ENCODE data around the gene MSANTD2. TPM values are rescaled to one million over a fixed set of nuclear protein-coding genes. Genes with fewer than 3 reads are reported as not detected.
A peak's percentile ranks its signal among the peaks of the same experiment; 100 is the strongest.

The MSANTD2 gene
- total RNA-seq (10 to 100 TPM; 11.3 to 19.1 TPM), polyA plus RNA-seq (ENCODE audit: insufficient read depth, low read depth, low replicate concordance) (7.4 TPM)
- long read RNA-seq, donor 1, partial matches to known transcripts, result 0 of 6 reads
- long read RNA-seq, donor 1, other reads (novel, unspliced or antisense), result 0 of 6 reads
- long read RNA-seq, donor 2, partial matches to known transcripts, result 0 of 4 reads
- long read RNA-seq, donor 2, other reads (novel, unspliced or antisense), result 0 of 4 reads

DNA sequence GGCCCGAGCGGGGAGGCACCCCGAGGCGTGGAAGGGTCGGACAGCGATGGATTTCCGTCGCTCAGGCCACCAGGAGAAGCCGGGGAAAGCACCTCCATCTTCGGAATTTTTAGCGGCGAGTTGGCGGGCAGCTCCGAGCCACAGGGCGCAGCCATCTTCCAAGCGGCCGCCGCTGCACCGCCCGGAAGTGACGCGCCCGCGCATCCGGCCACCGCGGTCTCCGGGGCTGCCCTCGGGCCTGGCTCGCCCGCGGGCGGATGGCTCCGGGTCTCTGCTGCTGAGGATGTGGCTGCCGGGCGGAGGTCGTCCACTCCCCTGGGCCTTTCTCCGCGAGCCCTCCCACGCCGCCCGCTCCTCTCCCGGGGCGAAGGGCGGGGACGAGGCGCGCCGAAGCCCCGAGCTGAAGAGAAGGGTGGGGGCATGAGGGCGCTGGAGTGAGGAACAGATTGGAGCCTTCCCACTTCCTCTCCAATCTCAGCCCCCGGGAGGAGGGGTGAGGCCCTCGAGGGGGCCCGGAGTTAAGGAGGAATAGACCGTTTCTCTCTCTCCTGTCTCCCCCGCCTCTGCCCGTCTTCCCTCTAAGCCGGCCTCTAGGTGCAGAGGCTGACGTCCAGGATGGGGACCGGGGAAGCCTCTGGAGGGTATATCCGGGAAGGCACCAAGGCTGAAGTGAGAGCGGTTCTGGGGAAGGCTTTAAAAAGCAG, at the start of gene MSANTD2:
TSS of gene MSANTD2 (minus strand) at position 181 of the 704 bp plus-strand sequence. CDS start at position 155, 26 bp downstream.
- peaks cover 9% of the 10 kb centered on the region for H3K4me1 ChIP-seq
- peak within 1 kb of the TSS; percentile 95 to 99 for H3K27ac ChIP-seq
- no peaks in the 10 kb centered on the region for H3K36me3 ChIP-seq (ENCODE audit: low read depth, missing control alignments)
- intact Hi-C loops (cut with DNase I; ENCODE audit: low total_unique reads), result no loop called here
- peak; percentile 87 for DNase-seq
- H3K4me3 ChIP-seq, result peak within 1 kb of the TSS; percentile 91 to 98
- TF ChIP-seq POLR2A (IDR thresholded peaks at IDR 0.05), result no peak
- TF ChIP-seq, protein P1, sequence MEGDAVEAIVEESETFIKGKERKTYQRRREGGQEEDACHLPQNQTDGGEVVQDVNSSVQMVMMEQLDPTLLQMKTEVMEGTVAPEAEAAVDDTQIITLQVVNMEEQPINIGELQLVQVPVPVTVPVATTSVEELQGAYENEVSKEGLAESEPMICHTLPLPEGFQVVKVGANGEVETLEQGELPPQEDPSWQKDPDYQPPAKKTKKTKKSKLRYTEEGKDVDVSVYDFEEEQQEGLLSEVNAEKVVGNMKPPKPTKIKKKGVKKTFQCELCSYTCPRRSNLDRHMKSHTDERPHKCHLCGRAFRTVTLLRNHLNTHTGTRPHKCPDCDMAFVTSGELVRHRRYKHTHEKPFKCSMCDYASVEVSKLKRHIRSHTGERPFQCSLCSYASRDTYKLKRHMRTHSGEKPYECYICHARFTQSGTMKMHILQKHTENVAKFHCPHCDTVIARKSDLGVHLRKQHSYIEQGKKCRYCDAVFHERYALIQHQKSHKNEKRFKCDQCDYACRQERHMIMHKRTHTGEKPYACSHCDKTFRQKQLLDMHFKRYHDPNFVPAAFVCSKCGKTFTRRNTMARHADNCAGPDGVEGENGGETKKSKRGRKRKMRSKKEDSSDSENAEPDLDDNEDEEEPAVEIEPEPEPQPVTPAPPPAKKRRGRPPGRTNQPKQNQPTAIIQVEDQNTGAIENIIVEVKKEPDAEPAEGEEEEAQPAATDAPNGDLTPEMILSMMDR (IDR thresholded peaks at IDR 0.05), result no peak
- H3K27me3 ChIP-seq, result no peaks in the 10 kb centered on the region
- H3K9me3 ChIP-seq, result no peaks in the 10 kb centered on the region
- WGBS, 2 donors, result 0% methylated on average over 3 to 29 of the region's 62 CpGs

DNA sequence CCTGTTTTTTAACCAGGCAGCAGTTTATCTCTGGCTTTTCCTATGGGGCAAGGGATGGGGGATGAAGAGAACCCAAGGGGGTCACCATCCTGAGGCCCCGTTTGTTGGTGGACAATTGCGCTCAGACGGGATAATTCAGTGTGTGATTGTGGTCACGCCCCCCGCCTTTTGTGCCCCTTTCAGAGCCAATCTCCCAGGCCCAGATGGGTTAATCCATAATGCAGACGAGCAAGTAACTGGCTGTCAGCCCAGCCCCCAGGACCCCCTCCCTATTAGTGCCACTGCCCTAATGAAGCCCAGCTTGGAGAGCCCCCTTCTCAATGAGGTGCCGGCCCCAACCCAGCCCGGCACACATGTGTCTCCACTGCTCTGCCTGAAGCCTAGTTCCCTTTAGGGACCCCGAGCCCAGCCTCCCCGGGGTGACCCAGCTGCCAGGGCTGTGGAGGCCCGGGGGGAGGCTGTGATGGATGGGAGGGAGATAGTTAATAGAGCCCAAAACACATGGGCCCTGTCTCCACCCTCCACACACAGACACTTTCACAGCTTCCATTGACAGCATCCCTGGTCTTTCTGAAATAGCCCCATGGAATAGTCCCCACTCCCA, 46.0 kb upstream of the MSANTD2 start:
- no peaks in the 10 kb centered on the region for H3K27me3 ChIP-seq
- intact Hi-C loops (cut with DNase I; ENCODE audit: low total_unique reads), result no loop called here
- no peak overlapping the region for H3K27ac ChIP-seq
- no peak overlapping the region for H3K4me3 ChIP-seq
- WGBS, 2 donors, result 22 to 41% methylated on average over 7 to 11 of the region's 11 CpGs
- no peaks in the 10 kb centered on the region for H3K9me3 ChIP-seq
- no peak for DNase-seq
- no peak for TF ChIP-seq POLR2A (IDR thresholded peaks at IDR 0.05)
- TF ChIP-seq, protein P1 (IDR thresholded peaks at IDR 0.05), result no peak
- no peaks in the 10 kb centered on the region for H3K4me1 ChIP-seq
- H3K36me3 ChIP-seq (ENCODE audit: low read depth, missing control alignments), result no peaks in the 10 kb centered on the region

DNA sequence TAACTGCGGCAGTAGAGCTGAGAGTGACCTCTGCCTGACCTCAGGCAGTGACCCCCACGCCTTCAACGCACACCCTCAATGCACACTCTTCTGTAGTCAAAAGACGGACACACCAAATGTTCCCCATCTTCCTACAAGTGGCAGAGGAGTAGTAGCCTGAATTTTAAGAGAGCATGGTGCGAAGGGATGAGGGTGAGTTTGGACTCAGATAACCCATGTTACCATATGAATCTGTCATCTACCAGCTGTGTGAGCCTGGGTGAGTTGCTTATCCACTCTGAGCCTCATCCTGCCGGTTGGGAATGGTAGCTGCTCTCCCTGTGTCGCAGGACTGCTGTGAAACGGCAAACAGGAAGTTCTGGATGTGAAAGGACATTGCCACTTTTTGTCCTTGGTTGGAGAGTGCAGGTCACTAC, 44.5 kb upstream of the MSANTD2 start:
- H3K36me3 ChIP-seq (ENCODE audit: low read depth, missing control alignments), result no peaks in the 10 kb centered on the region
- WGBS, 2 donors, result 26 to 28% methylated on average over 7 to 8 of the region's 8 CpGs
- no peak overlapping the region for H3K27ac ChIP-seq
- peaks cover 3% of the 10 kb centered on the region for H3K4me1 ChIP-seq
- intact Hi-C loops (cut with DNase I; ENCODE audit: low total_unique reads), result no loop called here
- no peak overlapping the region for H3K4me3 ChIP-seq
- no peaks in the 10 kb centered on the region for H3K9me3 ChIP-seq
- no peak for DNase-seq
- no peak for TF ChIP-seq POLR2A (IDR thresholded peaks at IDR 0.05)
- TF ChIP-seq, protein P1 (IDR thresholded peaks at IDR 0.05), result no peak
- H3K27me3 ChIP-seq, result no peaks in the 10 kb centered on the region

DNA sequence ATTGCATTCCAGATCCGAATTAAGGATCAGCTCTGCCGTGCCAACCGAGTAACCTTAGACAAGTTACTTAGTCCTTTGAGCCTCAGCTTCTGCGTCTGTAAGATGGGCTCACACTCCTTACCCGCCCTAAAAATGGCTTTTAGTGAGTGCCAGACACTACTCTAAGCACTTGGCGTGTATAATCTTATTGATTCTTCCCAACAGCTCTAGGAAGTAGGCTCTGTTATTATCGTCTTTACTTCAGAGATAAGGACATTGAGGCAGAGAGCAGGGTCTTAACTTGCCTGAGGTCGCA, 43.4 kb upstream of the MSANTD2 start:
- DNase-seq, result no peak
- TF ChIP-seq, protein P1 (IDR thresholded peaks at IDR 0.05), result no peak
- no peaks in the 10 kb centered on the region for H3K36me3 ChIP-seq (ENCODE audit: low read depth, missing control alignments)
- peaks cover 10% of the 10 kb centered on the region for H3K4me1 ChIP-seq
- H3K4me3 ChIP-seq, result no peak overlapping the region
- no peak overlapping the region for H3K27ac ChIP-seq
- intact Hi-C loops (cut with DNase I; ENCODE audit: low total_unique reads), result no loop called here
- WGBS, 2 donors, result 15 to 23% methylated on average over 8 of the region's 8 CpGs
- H3K9me3 ChIP-seq, result no peaks in the 10 kb centered on the region
- H3K27me3 ChIP-seq, result no peaks in the 10 kb centered on the region
